ENCODE data around the gene LCE1B.

The LCE1B gene

GRCh38 chr1:152811671-152812070 is at the start of gene LCE1B:
Gene LCE1B, plus strand, starts transcription at chr1:152811971. Its CDS starts 476 bp downstream, at chr1:152812447.
- DNase-seq: no peak

DNA sequence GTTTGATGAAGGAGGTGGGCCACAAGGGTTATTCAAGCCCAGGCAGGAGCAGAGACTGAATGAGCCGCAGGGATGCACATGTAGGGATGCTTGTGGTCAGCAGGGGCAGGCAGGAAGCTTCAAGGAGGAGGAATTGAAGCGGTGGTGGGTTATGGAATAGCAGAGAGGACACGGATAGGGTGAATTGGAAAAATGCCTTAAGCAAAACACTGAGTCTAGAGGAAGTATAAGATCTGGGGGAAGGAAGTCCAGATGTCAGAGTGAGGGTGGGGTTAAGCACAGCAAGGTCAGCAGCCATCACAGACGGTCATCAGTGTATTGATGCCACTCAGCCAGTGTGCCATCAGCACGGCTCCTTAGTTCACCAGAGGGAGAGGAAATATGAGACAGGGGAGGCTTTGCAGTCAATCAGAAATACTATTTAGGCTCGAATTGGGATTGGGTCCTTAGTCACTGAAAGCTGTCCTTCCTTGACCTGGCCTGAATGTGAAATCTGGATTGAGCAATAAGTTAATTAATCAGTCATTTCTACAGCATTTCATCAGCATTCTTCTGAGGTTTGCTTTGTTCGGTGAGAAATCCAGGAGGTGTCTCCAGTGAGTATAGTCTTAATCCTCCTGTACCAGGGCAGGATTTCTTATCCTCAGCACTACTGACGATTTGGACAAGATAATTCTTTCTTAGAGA is 42.8 kb upstream of the LCE1B start:
- no peak for DNase-seq

- no peak for DNase-seq
These were observed 41.4 kb upstream of the LCE1B start for GRCh38 chr1:152770411-152770810.

DNA sequence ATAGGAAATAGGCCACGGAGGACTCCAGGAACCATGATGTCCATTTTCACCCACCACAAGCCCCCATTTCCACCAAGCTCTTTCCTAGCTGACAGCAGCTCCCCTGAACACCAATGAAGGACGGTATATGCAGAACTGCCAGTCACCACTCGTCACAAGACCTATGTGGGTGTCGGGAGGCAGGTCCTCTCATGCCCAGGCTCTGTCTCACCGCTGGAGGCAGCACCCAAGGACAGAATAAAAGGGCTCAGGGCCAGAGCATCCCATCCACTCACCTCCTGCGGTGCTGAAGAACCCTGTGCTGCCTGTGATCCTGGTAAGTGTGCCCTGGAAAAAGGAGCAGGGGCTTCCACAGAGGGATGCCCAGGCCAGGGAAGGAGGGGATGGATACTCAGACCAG is 36.9 kb upstream of the LCE1B start, which contains the start of gene LCE1F:
Gene LCE1F, plus strand, starts transcription at position 266 of the 400 bp plus-strand sequence. CDS start 1,232 bp downstream, outside the sequence.
- no peak for DNase-seq

DNA sequence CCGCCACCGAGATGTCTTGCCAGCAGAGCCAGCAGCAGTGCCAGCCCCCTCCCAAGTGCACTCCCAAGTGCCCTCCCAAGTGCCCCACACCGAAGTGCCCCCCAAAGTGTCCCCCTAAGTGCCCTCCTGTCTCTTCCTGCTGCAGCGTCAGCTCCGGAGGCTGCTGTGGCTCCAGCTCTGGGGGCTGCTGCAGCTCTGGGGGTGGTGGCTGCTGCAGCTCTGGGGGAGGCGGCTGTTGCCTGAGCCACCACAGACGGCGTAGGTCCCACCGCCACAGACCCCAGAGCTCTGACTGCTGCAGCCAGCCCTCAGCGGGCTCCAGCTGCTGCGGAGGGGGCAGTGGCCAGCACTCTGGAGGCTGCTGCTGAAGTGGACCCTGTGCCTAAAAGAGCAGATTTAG is 35.4 kb upstream of the LCE1B start:
- DNase-seq: no peak

DNA sequence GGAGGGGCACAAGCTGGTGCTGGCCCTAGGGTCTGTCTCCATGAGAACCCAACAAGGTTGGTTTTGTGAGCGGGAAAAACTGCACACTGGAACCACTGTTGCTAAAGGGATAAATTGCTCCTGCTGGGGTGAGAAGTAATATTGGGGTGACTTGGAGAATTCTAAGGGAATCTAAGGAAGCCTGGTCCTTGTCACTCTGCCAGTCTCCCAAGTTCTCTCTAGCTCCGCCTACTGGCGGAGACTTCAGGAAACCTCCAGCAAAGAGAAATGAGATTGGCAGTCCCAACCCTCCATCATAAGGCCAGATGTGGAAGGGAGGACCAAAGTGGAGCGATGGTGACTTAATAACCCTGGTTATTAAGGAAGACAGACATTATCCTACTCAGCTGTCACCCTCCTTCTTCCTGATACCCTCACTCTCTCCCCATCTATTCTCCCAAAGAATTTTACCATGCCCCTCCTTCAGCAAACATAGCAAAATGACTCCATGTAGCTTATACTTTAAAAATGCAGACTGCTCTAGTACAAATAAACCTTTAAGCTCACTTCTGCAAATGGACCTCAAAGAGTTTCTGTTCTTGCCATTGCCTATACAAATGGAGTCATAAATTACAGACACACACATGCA is 34.1 kb upstream of the LCE1B start:
- DNase-seq: no peak

DNA sequence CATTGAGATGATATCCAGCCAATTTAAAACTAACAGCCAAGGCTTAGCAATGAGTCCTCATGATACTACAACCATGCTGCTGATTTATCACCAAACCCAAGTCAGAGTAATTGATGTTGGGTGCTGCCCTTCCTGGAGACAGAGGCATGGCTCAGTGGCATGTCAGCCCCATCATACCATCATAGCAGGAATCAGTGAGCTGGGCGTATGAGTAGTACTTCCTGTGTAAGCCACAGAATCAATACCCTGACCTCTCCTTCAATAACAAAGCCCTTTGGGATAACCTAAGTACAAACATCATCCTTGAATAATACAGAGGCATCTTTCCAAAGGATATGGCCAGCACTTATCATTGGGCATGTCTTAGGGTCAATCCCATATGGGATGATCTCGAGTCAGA is 28.7 kb upstream of the LCE1B start:
- no peak for DNase-seq

- no peak for DNase-seq
These were observed 25.7 kb upstream of the LCE1B start, which contains the start of gene LCE1E for GRCh38 chr1:152786077-152786476. Gene LCE1E, plus strand, starts transcription at chr1:152786257. Its CDS starts 1,043 bp downstream, at chr1:152787300.

DNA sequence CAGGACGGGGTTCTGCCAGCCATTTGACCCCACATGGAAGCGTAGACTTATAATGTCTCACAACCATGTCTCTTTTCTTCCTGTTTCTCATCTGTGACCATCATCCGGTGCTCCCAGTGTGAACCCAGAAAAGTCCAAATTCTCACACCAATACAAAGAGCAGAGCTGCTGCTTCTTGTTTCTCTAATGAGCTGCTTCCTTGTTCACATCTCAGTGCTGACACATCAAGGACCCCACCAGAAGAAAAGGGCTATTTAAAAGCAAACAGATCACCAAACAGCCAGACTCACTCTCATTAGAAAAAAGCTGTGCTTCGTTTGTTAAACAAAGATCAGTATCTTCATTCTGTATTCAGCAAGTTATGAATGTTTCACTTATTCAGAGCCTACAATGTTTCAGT is 16.1 kb upstream of the LCE1B start:
- DNase-seq: no peak

DNA sequence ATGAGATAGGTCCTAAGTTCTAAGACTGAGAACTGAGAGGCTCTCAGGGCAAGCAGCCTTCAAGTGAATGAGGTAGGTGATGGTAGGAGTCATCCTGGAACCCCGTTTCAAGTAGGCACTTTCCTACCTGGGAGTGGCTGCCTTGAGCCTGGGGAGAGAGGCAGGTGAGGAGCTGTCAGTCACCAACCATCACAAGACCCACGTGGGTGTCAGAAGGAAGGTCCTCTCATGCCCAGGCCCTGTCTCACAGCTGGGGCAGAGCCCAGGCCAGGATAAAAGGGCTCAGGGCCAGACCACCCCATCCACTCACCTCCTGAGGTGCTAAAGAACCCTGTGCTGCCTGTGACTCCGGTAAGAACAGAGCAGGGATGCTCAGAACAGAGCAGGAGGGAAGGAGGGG is 15.3 kb upstream of the LCE1B start, which contains the start of gene LCE1D:
Gene LCE1D, plus strand, starts transcription at position 301 of the 400 bp plus-strand sequence. CDS start 1,074 bp downstream, outside the sequence.
- DNase-seq: no peak

- no peak for DNase-seq
These were observed 10.4 kb upstream of the LCE1B start for GRCh38 chr1:152801333-152801732.

- DNase-seq: no peak
These were observed 5.2 kb upstream of the LCE1B start, which contains the start of gene LCE1C for GRCh38 chr1:152806576-152806975. Gene LCE1C, minus strand, starts transcription at chr1:152806651. Its CDS starts 1,173 bp downstream, at chr1:152805478.

DNA sequence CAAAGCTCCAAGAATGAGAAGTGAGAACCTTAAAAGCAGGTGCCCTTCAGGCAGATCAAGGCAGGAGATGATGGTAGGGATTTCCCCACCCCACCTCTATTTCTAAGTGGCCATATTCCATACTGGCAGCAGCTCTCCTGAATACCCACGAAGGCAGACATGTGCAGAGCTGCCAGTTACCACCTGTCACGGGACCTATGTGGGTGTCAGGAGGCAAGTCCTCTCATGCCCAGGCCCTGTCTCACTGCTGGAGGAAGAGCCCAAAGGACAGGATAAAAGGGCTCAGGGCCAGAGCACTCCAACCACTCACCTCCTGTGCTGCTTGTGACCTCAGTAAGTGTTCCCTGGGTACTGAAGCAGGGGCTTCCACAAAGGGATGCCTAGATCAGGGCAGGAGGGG is 721 bp upstream of the LCE1B start:
- no peak for DNase-seq

DNA sequence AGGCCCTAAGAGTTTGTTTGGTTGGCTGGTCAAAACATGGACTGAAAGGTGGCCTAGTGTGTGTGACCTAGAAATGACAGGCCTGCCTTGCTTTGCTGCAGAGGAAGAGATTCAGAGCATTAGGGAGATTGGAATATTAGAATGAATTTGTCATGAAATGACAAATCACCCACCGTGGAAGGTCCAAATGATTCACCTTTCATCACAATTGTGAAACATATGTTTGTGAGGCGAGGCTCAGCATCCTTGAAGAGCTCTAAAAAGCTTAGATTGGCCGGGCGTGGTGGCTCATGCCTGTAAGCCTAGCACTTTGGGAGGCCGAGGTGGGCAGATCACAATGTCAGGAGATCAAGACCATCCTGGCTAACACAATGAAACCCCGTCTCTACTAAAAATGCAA is 5.5 kb downstream of the LCE1B start:
- DNase-seq: no peak

DNA sequence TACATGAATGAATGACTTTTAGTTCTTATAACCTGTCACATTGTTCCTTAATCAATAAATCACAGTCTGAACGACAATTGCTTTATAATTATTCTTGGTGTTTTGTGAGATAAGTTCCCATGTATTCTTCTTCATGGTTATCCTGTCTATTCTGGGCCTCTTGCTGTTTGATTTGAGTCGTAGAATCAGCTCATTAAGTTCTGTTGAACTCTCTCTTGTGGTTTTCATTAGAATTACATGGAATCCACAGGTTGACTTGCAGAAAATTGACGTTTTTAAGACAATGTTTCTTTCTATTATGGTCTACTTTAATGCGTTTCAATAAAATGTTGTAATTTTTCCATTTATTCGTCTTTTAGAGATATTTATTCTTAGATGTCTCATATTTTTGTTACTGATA is 11.5 kb downstream of the LCE1B start:
- DNase-seq: no peak

DNA sequence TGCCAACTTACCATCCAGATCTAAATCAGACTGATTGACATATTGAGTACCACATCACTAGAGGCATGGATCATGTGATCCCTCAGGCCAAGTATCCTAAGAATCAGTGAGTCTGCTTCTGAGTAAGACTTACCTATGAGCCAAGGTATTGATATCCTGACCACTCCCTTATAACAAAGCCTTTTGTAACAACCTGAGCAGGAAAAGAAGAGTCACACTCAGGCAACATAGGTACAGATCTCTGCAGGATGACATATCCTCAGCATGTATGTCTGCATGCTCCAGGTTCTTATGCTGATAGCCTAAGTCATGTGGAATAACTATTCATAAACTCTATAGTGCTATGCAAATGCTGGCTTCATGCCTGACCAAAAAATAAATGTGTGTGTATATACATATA is 13.2 kb downstream of the LCE1B start:
- no peak for DNase-seq

- no peak for DNase-seq
These were observed 15.4 kb downstream of the LCE1B start, which contains the start of gene LCE1A for GRCh38 chr1:152827173-152827572. Gene LCE1A, plus strand, starts transcription at chr1:152827473. Its CDS starts 0 bp downstream, at chr1:152827473.

GRCh38 chr1:152836870-152837269 is 25.1 kb downstream of the LCE1B start:
- DNase-seq: no peak

- no peak for DNase-seq
These were observed 30.8 kb downstream of the LCE1B start, which contains the start of gene LCE6A for GRCh38 chr1:152842556-152842955. Gene LCE6A, plus strand, starts transcription at chr1:152842856. Its CDS starts 665 bp downstream, at chr1:152843521.

DNA sequence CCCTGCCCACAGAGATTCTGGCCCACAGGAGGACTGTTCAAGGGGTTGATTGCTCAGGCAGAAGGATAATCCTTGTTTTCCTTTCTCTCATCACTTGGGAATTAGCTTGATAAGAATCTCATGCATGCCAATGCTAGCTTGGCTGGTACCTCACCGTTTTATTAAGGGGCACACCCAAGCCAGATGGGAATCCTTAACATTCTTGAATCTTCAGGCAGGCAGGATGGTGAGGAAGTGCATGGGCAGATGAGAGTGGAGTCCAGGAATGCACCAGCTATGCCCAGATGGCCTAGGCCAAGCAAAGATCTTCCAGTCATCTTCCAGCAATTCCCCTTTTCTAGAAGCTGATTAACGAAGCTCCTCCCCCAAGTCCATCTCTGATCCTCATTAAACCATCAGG is 43.9 kb downstream of the LCE1B start:
- DNase-seq: no peak

DNA sequence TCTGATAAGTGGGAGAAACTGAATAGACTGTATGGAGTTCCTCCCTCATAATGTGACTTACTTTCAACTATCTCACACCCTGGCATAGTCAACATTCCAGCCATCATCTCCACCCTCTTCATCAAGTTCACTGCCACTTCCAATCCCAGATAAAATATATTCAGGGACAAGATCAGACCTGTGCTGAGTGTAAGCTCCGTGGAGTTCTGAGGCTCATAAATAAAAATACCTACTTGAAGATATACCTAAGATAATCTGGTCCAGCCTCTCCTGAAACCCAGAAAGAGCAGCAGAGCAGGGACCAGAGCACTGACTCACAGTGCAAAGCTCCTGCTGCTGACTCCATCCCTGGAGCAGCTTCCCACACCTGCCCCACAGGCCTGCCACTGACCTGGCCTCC is 46.3 kb downstream of the LCE1B start:
- no peak for DNase-seq

DNA sequence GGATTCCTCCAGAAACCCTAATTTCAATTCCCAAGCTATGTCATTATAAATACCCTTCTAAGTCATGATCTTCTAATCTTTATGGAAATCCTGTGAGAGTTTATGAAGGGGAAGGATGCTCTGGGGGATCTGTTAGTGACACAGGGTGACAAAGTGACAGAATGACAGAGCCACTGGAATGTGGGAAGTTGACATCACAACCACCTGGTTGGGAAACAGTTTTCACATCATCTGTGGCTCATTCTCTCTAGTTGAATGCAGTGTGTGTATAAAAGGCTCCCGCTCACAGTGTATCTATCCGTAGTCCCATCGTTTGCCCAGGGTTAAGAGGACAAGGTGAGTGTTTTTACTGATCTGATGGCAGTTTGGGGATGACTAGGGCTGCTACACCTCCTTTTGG is 47.9 kb downstream of the LCE1B start, which contains the start of gene LCE7A:
Gene LCE7A, plus strand, starts transcription at position 301 of the 400 bp plus-strand sequence. CDS start 702 bp downstream, outside the sequence.
- DNase-seq: no peak

DNA sequence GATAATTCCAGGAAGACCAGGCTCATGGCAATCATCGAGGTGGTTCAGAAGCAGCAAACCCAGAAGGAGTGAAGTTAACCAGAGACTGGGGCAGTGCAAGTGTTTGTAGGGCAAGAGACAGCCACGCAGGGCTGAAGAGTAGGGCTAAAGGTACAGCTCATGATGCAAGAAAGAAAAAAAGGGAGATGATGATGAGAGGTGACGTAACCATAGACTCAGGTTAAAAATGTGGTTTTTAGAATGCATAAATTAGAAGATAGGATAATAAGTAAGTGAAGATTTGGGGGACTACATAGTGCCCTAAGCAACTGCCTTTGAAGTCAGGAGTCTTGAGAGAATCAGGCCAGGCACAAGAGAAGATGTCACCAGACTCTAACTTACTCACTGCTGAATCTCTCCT is 48.4 kb downstream of the LCE1B start:
- DNase-seq: no peak

DNA sequence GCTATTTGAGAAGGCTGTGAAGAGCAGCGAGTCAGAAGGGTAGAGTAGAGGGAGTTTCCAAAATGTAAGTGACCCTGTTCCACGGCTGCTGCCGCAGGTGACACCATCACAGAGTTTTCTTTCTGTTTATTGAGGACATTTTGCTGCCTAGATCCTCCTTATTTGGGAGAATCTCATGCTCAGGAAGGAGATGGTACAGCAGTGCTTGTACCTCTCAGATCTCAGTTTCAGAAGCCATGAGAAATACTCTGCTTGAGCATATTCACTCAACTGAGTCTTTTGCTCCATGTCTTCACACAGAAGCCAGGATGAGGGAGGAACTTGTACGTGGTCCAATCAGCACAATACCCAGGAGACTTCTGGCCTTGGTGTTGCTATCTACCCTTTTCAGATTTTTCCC is 49.6 kb downstream of the LCE1B start:
- DNase-seq: no peak
